Osteocyte (in vitro differentiated cells): ENCODE data around the gene GPRIN3. TPM values are rescaled to one million over a fixed set of nuclear protein-coding genes. Genes with fewer than 3 reads are reported as not detected.

Experiments used
- DNase-seq: peaks from one replicate; pipeline ENCODE4 v3.0.0; 2021; ENCODE audit warnings: mixed read lengths; ENCODE audit not compliant: unreplicated experiment; ENCODE audit errors: extremely low spot score
- H3K27ac Mint-ChIP-seq: one replicate; pipeline ENCODE4 v1.8.0; 2021; ENCODE audit warnings: mild to moderate bottlenecking, mixed read lengths; ENCODE audit not compliant: unreplicated experiment
- H3K27me3 Mint-ChIP-seq: one replicate; pipeline ENCODE4 v1.8.0; 2021; ENCODE audit warnings: mixed read lengths; ENCODE audit not compliant: unreplicated experiment
- H3K36me3 Mint-ChIP-seq: one replicate; pipeline ENCODE4 v1.8.0; 2021; ENCODE audit warnings: mixed read lengths; ENCODE audit not compliant: unreplicated experiment
- H3K4me1 Mint-ChIP-seq: one replicate; pipeline ENCODE4 v1.8.0; 2021; ENCODE audit warnings: mixed read lengths; ENCODE audit not compliant: unreplicated experiment
- H3K4me3 Mint-ChIP-seq: one replicate; pipeline ENCODE4 v1.8.0; 2021; ENCODE audit warnings: mild to moderate bottlenecking, moderate library complexity, mixed read lengths; ENCODE audit not compliant: unreplicated experiment
- H3K9me3 Mint-ChIP-seq: one replicate; pipeline ENCODE4 v1.8.0; 2021; ENCODE audit warnings: mixed read lengths; ENCODE audit not compliant: unreplicated experiment
- CTCF ChIP-seq: fragments of 200-600 bp; sonication (generic); IDR thresholded peaks from 2 replicates; pipeline ENCODE4 v1.5.0; 2021; ENCODE audit warnings: antibody characterized with exemption, mild to moderate bottlenecking, moderate library complexity
- total RNA-seq: library from RNA; stranded (reverse); gene quantifications from 2 replicates; pipeline ENCODE4 v1.2.1, GENCODE V29; 2021

The GPRIN3 gene
- total RNA-seq, 1 donor from 2014 or later = not detected

GRCh38 chr4:89351201-89351600, 43.6 kb upstream of the GPRIN3 start:
- Mint-ChIP-seq H3K4me1 (no peaks in the 10 kb centered on the region), H3K27ac (no peak overlapping the region), H3K4me3 (no peak overlapping the region), H3K36me3 (no peaks in the 10 kb centered on the region), H3K27me3 (peaks cover 4% of the 10 kb centered on the region), H3K9me3 (peaks cover 28% of the 10 kb centered on the region)
- no peak for DNase-seq
- TF ChIP-seq CTCF = no peak

GRCh38 chr4:89347363-89348025, 39.9 kb upstream of the GPRIN3 start:
- TF ChIP-seq CTCF = no peak

GRCh38 chr4:89344571-89344970, 37.0 kb upstream of the GPRIN3 start:
- Mint-ChIP-seq H3K27me3 (peaks cover 19% of the 10 kb centered on the region), H3K4me3 (no peak overlapping the region), H3K36me3 (no peaks in the 10 kb centered on the region), H3K27ac (no peak overlapping the region), H3K4me1 (no peaks in the 10 kb centered on the region), H3K9me3 (peaks cover 18% of the 10 kb centered on the region)
- no peak for DNase-seq
- TF ChIP-seq CTCF = no peak

More at GRCh38 chr4:89347363-89348025, 39.9 kb upstream of the GPRIN3 start:
- Mint-ChIP-seq H3K4me1 (no peaks in the 10 kb centered on the region), H3K36me3 (no peaks in the 10 kb centered on the region), H3K27ac (no peak overlapping the region), H3K4me3 (no peak overlapping the region), H3K27me3 (peaks cover 15% of the 10 kb centered on the region), H3K9me3 (peaks cover 28% of the 10 kb centered on the region)
- DNase-seq = no peak

GRCh38 chr4:89338206-89338605, 30.6 kb upstream of the GPRIN3 start:
- no peak for DNase-seq
- Mint-ChIP-seq H3K27ac (no peak overlapping the region), H3K4me3 (no peak overlapping the region), H3K36me3 (no peaks in the 10 kb centered on the region), H3K4me1 (no peaks in the 10 kb centered on the region), H3K27me3 (peaks cover 12% of the 10 kb centered on the region), H3K9me3 (no peaks in the 10 kb centered on the region)
- no peak for TF ChIP-seq CTCF

GRCh38 chr4:89337681-89338080, 30.1 kb upstream of the GPRIN3 start:
- DNase-seq = no peak
- H3K27ac Mint-ChIP-seq = no peak overlapping the region
- no peak for TF ChIP-seq CTCF
- no peaks in the 10 kb centered on the region for H3K4me1 Mint-ChIP-seq
- no peaks in the 10 kb centered on the region for H3K36me3 Mint-ChIP-seq
- no peaks in the 10 kb centered on the region for H3K9me3 Mint-ChIP-seq
- no peak overlapping the region for H3K4me3 Mint-ChIP-seq
- peaks cover 12% of the 10 kb centered on the region for H3K27me3 Mint-ChIP-seq
